Measurements from ENCODE around the gene EDN1.

EDN1 gene

DNA sequence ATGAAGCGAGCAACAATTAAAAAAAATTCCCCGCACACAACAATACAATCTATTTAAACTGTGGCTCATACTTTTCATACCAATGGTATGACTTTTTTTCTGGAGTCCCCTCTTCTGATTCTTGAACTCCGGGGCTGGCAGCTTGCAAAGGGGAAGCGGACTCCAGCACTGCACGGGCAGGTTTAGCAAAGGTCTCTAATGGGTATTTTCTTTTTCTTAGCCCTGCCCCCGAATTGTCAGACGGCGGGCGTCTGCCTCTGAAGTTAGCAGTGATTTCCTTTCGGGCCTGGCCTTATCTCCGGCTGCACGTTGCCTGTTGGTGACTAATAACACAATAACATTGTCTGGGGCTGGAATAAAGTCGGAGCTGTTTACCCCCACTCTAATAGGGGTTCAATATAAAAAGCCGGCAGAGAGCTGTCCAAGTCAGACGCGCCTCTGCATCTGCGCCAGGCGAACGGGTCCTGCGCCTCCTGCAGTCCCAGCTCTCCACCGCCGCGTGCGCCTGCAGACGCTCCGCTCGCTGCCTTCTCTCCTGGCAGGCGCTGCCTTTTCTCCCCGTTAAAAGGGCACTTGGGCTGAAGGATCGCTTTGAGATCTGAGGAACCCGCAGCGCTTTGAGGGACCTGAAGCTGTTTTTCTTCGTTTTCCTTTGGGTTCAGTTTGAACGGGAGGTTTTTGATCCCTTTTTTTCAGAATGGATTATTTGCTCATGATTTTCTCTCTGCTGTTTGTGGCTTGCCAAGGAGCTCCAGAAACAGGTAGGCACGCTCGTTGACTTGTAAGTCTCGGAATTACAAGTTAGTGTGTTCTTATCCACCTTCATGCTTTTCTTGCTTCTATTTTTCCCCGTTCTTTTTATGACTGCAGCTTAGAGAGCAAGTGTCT is at the start of gene EDN1:
TSS of gene EDN1 (plus strand) at position 429 of the 888 bp plus-strand sequence. CDS start at position 698, 269 bp downstream.
- DNase-seq (ENCODE audit: low spot score) = no peak

DNA sequence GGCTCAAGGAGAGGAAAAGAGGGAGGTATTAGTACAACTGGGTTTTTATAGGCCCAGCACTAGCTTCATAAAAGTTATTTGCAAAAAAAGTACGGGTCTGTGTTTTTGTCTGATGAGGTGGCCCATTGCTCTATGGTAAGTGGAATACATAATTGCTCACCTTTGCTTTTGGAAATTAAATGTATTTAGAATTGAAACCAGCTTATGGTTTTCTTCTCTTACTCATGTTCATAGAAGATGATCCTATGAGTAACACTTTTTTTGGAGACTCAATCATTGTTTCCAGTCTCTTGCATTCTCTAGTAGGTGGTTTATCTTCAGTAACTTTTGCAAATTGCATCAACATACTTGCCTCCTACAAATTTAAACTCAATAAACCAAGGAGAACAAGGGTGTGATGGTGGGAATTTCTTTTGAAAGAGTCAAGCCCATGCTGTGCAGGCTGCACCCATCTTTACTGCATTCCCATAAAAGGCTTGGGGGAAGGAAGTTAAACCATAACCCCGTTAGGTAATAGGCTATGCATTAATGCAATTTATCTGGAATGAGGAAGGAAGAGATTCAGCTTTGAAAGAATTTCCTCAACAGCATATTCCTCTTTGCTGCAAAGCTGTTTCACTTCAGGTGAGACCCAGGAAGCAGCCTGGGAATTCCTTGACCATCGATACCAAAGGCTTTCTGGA is 48.5 kb upstream of the EDN1 start:
- DNase-seq (ENCODE audit: low spot score) = no peak

DNA sequence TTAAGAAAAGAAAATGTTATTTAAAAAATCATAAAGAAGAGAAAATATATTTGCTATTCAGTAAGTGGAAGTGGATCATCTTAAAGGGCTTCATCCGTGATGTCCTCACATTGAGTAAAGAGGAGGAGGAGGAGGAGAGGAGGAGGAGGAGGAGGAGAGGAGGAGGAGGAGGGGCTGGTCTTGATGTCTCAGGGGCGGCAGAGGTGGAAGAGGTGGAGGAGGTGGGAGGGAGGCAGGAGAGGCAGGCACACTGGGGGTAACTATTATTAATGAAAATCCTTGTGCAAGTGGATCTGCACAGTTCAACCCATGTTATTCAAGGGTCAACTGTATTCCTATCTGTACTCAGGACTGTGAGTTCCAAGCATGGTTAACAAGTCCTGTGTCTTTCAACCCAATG is 47.0 kb upstream of the EDN1 start:
- DNase-seq (ENCODE audit: low spot score) = no peak

DNA sequence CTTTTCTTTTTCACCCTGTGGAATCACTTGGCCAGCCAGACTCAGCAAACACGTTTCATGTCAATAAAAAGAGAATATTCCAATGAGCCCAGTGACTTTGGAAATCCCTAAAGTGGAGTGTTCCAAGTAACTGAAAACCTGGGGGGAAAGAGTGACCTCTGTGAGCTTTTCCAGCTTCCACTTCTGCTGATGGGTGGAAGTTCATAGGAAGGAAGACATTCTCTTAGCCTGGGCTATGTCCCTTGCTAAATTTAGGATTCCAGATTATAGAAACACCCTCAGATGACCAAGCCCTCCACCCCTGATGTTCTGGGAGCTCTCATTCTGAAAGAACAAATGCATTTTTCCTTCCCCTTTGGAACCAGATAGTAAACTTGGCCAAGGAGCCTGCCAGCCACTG is 44.8 kb upstream of the EDN1 start:
- DNase-seq (ENCODE audit: low spot score) = no peak

DNA sequence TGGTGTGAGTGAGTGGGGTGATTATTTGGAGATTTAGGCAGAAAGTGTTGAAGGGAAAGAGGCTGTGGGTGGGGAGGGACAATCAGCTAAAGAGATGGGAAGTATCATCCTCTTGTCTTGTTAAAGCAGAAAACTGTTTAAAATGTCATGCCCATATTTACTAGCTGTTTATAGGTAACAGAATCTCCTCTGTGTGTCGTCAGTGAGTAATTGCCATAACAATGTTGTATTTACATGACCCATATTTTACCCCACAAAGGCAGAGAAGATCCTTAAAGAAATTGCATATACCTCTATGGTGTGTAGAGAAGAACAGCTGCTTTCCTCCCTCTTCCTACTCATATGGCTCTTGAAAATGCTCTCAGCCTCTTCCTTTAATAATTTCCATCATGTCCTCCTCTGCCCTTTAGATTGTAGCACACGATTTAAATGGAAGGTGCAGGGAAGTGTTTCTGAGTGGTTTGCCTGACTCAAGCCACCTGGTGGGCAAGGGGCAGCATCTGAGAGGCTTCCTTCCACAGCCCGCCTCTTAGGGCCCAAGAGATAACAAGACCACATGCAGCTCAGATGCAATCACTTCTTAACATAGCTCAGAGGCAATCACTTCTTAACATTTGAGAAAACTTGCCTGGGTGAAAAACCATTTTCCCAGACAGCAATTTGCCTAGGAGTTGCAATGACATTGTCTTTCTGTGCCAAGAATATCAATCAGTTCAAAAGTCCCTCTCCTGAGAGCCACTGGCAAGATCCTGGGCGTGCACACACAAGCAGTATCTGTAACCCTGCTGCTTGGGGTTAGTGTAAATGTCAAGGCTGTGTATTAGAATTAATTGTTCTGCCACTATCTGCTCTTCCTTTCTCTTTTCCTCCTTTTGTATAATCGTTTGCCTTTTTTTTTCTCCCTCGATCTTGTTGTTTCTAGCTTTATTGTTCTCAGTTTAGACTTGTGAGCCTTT is 44.1 kb upstream of the EDN1 start:
- no peak for DNase-seq (ENCODE audit: low spot score)

DNA sequence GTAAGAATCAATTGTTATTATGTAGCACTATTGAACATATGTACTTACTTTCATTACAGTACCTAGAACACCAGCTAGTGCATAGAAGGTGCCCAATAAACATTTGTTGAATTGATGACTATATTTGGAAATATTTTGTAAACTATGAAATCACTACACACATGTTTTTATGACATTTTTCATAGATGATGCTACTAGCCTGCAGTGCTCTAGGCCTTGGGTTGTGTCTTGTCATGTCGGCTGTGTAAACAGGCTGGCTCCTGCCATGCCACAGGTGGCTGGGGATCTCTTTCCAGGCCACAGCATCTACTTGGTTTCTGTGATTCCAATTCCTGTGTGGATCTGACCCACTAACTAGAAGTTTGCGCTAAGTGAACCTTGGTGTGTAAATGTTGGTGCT is 43.3 kb upstream of the EDN1 start:
- DNase-seq (ENCODE audit: low spot score) = no peak

DNA sequence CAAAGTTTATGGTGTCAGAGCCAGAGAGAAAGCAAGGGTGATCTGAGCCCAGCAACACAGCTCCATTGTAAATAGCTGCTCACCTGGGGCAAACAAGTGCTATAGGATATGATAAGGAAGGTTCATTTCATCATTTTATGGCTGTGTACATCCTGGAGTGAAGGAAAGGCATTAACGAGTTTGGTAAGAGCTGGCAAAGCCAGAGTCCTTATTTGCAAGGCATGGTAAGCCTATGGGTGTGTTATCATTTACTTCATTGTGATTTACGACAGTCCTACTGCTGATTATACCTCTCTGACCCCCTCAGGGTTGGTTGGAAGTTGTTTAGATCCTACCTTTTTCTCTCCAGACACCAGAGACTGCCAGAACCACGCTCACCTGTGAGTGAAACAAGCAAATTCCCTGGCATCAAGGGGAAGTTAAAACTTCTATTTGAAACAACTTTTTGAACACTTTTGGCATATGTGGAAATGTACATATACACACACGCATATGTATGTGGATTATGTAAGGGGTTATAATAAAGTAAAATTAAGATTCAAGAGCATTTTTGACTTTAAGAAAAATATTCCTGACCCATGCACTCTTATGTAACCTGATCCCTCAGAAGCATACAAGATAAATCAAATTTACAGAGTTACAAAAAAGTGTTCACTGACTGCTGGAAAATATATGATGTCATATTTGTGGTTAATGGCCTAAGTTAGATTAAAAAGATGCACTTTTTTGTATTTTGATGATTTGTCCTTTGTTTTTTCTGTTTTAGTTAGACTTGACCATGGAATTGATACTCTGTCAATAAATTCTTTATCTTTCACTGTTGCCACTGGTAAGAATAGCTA is 40.4 kb upstream of the EDN1 start:
- DNase-seq (ENCODE audit: low spot score) = no peak

DNA sequence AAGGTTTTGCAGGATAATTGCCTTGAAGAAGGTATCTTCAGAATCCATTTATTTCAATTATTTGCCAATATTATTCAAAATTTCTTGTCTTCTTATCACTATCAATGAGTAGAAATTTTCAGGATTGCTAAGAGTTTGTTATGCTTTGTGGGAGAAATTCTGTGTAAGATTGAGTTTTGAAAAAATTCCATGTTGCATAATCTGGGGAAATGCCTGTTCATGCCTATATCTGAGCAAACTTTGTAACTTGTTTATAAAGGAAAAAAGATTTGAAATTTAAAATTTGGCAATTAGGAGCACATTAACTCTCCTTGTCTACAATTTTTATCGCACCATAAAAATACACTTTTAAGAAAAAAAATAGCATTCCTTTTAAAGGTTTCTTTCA is 39.8 kb upstream of the EDN1 start:
- no peak for DNase-seq (ENCODE audit: low spot score)

DNA sequence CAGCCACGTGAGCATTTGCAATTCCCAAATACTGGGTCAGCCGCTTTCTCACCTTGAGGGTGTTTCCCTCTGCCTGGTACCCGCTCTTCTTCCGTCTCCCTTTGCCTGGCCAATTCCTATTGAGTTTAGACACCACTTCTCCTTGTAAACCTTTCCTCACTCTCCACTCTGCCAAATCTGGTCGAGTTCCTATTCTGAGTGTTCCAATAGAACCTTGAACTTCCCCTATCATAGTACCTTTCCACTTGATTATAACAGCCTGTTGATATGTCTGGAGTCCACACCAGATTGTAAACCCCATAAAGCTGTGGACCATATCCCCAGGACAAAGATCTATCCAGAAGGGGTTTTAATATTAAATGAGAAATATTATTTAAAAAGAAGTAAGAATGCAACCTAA is 36.0 kb upstream of the EDN1 start:
- DNase-seq (ENCODE audit: low spot score) = no peak

DNA sequence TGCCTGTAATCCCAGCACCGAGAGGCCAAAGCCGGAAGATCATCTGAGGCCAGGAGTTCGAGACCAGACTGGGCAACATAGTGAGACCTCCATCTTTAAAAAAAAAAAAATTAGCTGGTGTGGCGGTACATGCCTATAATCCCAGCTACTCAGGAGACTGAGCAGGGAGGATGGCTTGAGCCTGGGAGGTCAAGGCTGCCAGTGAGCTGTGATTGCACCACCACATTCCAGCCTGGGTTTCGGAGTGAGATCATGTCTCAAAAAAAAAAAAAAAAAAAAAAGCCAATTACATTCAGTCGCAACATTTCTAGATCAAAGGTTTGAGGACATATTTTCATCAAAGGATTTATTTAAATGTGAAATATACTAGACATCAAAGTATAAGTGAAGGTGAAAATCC is 32.0 kb upstream of the EDN1 start:
- no peak for DNase-seq (ENCODE audit: low spot score)

DNA sequence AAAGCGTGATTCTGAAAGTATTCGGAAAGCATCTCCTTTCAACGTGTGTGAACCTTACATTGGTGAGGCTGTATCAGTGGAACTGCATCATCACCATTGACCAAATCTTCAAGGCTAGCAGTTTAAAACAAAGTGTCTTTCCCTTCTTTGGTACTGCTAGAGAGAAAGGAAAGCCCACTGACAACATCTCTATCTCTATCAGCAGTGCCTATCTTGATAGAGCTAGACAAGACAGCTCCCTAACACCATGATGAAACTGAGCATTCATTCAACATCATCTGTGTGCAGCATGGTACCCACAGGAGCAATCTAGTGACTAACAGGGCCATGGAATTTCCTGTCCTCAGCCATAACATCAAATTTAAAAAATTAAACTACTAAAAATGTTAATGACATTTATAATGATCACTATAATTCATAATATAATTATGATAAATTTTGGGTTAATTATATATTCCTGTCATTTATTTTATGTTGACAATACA is 31.5 kb upstream of the EDN1 start:
- no peak for DNase-seq (ENCODE audit: low spot score)

DNA sequence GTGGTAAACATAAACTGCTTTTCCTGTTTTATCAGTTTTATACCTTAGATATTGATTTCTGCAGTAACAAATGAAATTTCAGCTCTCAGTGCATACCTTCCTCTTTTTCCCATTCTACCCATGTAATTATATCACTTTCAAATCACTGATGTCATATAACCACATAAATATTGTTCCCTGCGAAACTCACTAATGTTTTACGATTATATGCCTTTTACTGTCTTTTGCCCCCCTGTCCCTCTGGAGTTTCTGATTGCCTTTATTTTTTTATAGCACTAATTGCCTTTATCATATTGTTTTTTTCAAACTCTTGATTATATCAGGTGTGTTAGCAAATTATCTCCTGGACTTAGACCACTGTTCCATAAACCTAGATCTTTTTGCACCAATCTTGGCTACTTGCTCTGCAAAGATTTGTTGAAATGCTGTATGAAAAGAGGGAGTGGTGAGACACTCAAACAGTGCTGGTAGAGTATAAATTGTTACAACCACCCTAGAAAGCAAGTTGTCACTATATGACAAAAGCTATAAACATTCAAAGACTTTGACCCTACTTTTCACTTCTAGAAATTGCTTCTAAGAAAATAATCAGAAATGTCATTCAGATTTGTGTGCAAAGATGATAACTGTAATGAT is 29.6 kb upstream of the EDN1 start:
- DNase-seq (ENCODE audit: low spot score) = no peak

DNA sequence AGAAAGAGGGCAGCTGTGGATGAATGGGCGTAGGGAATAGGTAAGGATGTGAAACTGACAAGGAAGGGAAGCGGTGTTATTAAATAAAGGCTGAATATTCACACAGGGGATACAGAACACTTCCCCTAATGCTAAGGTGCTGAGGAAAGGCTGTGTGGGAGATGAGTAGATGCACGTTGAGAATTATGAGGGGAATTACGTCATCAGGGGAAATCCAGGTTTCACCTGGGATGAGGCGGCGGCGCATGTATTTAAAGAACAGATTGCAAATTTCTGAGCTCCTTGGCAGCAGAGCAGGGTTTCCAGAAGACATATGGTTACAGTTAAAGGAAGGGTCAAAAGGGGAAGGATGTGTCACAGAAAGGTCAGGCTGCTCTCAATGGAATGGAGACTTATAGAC is 28.7 kb upstream of the EDN1 start:
- DNase-seq (ENCODE audit: low spot score) = no peak

DNA sequence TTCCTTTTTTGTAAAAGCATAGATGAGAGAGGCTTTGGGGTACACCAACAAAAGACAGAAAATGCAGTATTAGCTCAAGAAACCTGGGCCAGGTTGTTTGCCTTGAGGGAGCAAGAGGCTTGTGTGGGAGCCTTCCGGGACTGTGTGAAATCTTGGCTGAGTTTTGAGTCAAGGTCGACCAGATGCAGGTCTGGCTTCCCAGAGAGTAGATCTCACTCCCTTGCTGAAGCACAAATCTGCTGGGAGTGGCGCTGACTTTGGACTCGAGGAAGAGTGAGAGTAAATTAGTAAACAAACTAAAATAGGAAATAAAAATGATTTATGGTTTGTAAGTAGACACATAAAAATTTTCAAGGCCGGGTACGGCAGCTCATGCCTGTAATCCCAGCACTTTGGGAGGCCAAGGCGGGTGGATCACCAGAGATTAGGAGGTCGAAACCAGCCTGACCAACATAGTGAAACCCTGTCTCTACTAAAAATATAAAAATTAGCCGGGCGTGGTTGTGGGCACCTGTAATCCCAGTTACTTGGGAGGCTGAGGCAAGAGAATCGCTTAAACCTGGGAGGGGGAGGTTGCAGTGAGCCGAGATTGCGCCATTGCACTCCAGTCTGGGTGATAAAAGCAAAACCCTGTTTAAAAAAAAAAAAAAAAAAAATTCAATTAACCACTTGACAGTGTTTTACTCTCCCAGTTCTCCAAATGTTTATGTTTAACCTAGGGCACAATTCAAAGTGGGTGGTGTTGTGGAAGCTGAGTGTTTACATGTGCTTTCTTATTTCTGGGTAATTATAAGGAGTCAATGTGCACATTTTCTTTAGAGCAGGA is 27.7 kb upstream of the EDN1 start:
- DNase-seq (ENCODE audit: low spot score) = no peak

DNA sequence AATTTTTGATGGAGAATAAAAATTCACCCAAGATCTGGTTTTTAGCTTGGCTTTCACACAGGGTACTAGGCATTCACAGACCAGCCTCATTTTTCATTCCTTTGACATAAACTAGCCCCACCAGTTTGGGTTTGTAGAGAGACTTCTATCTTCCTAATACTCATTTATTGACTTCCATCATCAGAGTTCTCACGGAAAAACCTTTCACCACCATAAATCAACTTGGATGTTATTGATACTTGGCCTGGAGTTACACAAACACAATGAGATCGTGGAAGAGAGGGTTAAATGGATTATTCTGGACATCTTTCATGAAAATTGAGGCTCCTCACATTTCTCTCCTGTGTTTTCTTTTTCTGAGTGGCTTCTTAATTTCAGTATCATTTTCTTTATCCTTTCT is 26.8 kb upstream of the EDN1 start:
- no peak for DNase-seq (ENCODE audit: low spot score)

DNA sequence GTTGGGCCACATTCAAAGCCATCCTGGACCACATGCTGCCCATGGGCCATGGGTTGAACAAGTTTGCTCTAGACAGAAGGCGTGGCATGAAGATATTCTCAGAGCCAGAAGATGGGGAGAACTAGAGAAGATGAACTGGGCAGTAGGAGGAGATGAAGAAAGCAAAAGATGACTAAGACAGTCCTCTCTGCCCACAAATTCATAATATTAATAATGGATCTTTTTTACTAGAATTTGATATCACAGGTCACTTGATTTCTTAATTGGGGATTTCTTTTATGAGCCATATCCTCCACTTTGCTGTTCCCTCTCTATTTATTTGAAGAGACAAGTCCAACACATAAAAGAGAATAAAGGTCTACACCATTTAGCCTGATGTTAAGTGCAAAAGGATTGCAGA is 25.5 kb upstream of the EDN1 start:
- DNase-seq (ENCODE audit: low spot score) = no peak

DNA sequence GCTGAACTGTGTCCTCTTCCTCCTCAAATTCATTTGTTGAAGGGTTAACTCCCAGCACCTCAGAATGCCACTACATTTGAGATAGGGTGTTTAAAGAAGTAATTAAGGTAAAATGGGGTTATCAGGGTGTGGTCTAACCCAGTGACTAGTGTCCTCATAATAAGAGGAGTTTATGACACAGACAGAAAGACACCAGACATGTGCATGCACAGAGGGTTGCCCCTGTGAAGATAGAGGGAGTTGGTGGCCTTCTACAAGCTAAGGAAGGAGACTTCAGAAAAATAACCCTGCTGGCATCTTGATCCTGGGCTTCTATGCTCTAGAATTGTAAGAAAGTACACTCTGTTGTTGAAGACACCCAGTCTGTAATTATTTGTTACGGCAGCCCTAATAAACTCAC is 24.9 kb upstream of the EDN1 start:
- no peak for DNase-seq (ENCODE audit: low spot score)

DNA sequence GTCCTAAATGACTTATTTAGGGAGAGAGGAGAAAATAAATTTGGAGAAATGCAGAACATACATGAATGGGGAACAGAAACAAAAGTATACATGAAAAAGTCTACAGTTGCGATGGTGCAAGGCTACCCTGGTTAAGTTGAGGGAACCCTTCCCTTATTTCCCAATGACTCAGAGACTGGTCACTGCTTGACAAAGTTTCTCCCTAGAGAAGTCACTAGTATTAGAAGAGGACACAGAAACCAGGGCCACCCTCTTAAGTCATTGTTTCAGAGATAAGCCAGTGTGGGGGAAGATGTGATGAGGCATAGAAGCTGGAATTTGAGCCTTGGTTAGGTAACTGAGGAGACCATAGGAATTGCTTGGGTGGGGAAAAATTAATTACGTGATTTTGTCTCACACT is 24.4 kb upstream of the EDN1 start:
- DNase-seq (ENCODE audit: low spot score) = no peak

DNA sequence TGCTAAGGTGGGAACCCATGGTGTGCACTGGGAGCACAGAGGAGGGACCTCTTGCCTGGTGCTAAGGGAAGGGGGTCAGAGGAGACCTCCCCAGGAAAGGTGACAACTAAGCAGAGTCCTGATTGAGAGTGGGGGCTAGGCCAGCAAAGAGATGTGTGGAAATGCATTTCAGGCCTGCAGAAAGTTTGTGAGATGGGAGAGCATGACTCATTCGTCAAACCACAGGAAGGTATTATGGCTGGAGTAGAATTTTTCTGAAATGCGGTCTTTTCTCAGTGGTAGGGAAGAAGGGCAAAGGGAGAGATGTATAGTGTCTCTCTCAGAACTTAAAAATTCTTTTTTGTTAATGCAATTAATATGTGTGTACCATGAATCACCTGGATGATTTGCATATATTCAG is 23.6 kb upstream of the EDN1 start:
- DNase-seq (ENCODE audit: low spot score) = no peak

DNA sequence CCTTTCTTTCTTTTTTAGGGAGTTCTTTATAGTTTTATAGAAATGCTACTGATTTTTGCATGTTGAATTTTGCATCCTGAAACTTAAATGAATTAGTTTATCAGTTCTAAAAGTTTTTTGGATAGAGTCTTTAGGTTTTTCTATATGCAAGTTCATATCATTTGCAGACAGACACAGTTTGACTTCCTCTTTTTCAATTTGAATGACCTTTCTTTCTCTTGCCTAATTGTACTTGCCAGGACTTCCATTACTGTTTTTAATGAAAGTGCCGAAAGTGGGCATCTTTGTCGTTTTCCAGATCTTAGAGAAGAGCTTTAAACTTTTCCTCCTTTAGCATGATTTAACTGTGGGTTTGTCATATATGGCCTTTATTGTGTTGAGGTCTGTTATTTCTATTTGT is 21.1 kb upstream of the EDN1 start:
- no peak for DNase-seq (ENCODE audit: low spot score)

Measured in hematopoietic multipotent progenitor cell treated with erythropoietin and hydrocortisone succinate and interleukin-3 and kit ligand, for 17 days (in vitro differentiated cells).